GM12865 (cell line): ENCODE measurements around the gene HOXA9.

Experiments
- DNase-seq: peaks from one replicate; pipeline ENCODE4 v3.0.0; 2010; ENCODE audit warnings: low read depth
- H3K4me3 ChIP-seq: 2 replicates; pipeline ENCODE4 v1.5.1; 2011; ENCODE audit warnings: mild to moderate bottlenecking, low read depth, low read length, control low read depth
- CTCF ChIP-seq: IDR thresholded peaks from 2 replicates; pipeline ENCODE4 v1.5.1; 2011; ENCODE audit warnings: low read length, control low read depth, low read depth, inconsistent platforms; ENCODE audit not compliant: insufficient read depth; ENCODE audit errors: missing control alignments

The HOXA9 gene

GRCh38 chr7:27147199-27148030, 17.9 kb downstream of the HOXA9 start, which contains the start of gene HOXA6:
Gene HOXA6 (minus strand): TSS chr7:27147774. CDS start chr7:27147749, 25 bp downstream.
- no peak for TF ChIP-seq CTCF
- H3K4me3 ChIP-seq, result no peak within 1 kb of the TSS
- no peak for DNase-seq

GRCh38 chr7:27146491-27147198, 18.7 kb downstream of the HOXA9 start:
- TF ChIP-seq CTCF, result no peak
- no peak for DNase-seq
- H3K4me3 ChIP-seq, result no peak overlapping the region

- DNase-seq, result no peak
- no peak for TF ChIP-seq CTCF
- H3K4me3 ChIP-seq, result no peak overlapping the region
These were observed 19.4 kb downstream of the HOXA9 start for GRCh38 chr7:27145914-27146412.

GRCh38 chr7:27145165-27145913, 20.0 kb downstream of the HOXA9 start:
- TF ChIP-seq CTCF, result no peak
- DNase-seq, result no peak
- no peak overlapping the region for H3K4me3 ChIP-seq

- TF ChIP-seq CTCF, result no peak
- no peak for DNase-seq
- H3K4me3 ChIP-seq, result no peak overlapping the region
These were observed 20.6 kb downstream of the HOXA9 start for GRCh38 chr7:27144781-27145164.

- no peak for DNase-seq
- no peak overlapping the region for H3K4me3 ChIP-seq
- peak; percentile 57 for TF ChIP-seq CTCF
These were observed 21.2 kb downstream of the HOXA9 start for GRCh38 chr7:27143950-27144780.
